ENCODE data around the gene RAB11B.

DNA sequence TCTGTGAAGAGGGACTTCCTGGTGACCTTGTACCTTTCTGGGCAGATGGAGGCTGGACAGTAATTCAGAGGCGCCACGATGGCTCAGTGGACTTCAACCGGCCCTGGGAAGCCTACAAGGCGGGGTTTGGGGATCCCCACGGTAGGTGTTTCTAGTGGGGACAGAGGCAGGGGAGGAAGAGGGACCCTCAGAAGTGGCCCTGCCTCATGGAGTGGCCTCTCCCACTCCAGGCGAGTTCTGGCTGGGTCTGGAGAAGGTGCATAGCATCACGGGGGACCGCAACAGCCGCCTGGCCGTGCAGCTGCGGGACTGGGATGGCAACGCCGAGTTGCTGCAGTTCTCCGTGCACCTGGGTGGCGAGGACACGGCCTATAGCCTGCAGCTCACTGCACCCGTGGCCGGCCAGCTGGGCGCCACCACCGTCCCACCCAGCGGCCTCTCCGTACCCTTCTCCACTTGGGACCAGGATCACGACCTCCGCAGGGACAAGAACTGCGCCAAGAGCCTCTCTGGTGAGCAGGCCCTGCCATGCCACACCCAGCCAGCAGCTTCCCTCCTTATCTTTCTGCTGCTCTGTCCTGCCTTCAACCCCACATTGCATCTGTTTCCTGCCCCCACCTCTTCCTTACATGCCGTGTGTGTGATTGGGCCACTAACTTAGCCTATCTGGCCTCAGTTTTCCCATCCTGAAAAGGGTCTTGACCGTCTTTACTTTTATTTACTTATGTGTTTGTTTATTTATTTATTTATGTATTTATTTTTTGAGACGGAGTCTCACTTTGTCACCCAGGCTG is 19.0 kb upstream of the RAB11B start:
- no peak for TF ChIP-seq EP300 (IDR thresholded peaks at IDR 0.05)
- TF ChIP-seq, protein P1, sequence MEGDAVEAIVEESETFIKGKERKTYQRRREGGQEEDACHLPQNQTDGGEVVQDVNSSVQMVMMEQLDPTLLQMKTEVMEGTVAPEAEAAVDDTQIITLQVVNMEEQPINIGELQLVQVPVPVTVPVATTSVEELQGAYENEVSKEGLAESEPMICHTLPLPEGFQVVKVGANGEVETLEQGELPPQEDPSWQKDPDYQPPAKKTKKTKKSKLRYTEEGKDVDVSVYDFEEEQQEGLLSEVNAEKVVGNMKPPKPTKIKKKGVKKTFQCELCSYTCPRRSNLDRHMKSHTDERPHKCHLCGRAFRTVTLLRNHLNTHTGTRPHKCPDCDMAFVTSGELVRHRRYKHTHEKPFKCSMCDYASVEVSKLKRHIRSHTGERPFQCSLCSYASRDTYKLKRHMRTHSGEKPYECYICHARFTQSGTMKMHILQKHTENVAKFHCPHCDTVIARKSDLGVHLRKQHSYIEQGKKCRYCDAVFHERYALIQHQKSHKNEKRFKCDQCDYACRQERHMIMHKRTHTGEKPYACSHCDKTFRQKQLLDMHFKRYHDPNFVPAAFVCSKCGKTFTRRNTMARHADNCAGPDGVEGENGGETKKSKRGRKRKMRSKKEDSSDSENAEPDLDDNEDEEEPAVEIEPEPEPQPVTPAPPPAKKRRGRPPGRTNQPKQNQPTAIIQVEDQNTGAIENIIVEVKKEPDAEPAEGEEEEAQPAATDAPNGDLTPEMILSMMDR (IDR thresholded peaks at IDR 0.05), result no peak
- no peak for TF ChIP-seq POLR2A (IDR thresholded peaks at IDR 0.05)

Measured in gastroesophageal sphincter (tissue), 3 donors.